ENCODE data around the gene ACHE. TPM values are rescaled to one million over a fixed set of nuclear protein-coding genes. Genes with fewer than 3 reads are reported as not detected.

ACHE gene
- polyA plus RNA-seq, 4 donors: 3.8 to 5.6 (median 4.9) TPM

DNA sequence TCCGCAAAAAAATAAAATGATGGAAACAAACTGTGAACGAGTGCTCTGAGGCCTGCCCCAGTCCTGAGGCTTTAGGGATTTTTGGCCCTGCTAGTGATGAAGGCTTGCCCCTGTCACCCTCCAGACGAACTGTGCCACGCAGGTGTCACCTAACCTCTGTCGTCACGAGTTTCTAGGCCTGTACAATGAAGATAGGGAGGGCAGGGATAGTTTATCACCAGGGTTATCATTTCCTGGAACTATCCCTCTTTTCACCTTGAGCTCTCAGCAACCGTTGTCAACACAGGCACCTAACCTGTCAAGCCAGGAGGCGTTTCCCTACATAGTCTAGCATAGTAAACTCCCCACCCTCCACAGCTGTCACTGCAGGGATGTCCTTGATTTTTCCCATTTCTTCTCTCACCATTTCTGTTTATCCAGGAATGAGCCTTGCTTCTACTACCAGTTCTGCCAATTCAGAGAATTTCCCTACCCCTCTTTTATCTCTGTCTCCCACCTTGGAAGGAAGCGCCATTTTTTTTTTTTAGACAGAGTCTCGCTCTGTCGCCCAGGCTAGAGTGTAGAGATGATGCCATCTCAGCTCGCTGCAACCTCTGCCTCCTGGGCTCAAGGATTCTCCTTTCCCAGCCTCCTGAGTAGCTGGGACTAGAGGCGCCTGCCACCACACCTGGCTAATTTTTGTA, 2.2 kb upstream of the ACHE start:
- no peak for DNase-seq (ENCODE audit: low read depth in 4 of 4, low spot score in 2 of 4)

- no peak for DNase-seq (ENCODE audit: low read depth in 4 of 4, low spot score in 2 of 4)
Measured at GRCh38 chr7:100896732-100897608, 1.3 kb upstream of the ACHE start.

DNA sequence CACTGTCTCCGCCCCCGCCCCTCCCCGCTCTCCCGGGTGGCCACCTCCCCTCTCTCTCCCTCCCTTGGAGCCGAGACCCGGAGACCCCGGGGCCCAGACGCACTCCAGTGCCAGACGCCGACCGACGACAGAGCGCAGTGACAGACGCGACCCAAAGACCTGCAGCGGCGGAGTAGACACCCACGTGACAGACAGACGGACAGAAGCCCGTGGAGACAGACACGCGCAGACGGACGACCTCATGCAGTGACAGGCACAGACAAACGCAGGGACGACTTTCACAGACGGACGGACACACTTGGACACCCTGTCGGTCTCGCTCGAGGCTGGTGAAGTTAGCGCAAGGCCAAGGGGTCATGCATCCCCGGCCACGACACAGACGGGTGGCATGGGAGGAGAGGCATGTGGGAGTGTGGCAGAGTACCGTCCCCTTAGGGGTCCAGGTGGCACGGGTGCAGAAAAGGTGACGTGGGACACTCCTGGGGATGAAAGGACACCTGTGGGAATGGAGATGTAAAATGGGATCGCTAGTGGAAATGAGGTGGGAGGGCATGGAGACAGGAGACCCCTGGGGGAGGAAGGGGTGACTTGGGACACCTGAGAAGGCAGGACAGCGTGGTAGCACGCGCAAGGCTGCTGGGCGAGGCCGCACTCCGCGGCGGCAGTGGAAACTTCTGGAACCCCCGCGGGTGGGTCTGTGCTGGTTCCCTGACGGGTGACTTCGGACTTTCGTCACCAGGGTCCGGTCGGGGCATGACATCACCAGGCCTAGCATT, 456 bp upstream of the ACHE start:
- no peak for DNase-seq (ENCODE audit: low read depth in 4 of 4, low spot score in 2 of 4)

- peak in 1 of 4 donors; percentile 34 for DNase-seq (ENCODE audit: low read depth in 4 of 4, low spot score in 2 of 4)
Measured at GRCh38 chr7:100894860-100895700, 608 bp downstream of the ACHE start.

DNA sequence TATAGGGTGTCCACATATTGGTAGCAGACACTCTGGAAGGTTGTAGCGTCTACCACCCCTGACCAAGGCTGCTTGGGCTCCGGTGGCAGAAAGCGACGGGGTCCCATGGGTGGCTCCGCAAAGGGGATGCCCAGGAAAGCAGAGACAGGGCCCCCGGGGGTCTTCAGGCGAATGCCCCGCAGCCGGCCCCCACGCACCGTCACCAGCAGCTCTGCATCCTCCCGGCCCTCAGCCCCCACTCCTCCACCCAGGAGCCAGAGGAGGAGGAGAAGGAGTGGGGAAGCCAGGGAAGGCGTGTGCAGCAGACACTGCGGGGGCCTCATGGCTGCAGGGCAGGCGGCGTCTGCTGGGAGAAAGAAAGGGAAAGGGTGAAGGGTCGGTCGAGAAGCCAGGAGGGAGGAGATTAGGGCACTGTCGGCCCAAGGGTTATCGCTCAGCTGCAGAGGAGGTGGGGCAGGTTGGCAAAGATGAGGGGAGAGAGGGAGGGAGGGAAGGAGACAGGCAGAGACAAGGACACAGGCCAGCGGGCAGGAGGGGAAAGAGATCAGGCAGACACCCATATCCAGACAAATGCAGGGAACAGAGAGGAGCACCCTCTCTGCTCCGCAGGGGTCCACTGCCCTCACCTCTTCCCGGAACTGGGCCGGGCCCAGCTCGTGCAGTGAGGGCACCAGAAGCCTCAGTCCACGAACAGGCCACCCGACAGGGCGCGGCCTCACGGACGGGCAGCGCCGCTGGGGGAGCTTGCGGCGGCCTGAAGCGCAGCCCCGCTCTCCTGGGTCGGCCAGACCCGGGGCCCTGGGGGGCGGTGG, 1.6 kb downstream of the ACHE start:
- no peak for DNase-seq (ENCODE audit: low read depth in 4 of 4, low spot score in 2 of 4)

DNA sequence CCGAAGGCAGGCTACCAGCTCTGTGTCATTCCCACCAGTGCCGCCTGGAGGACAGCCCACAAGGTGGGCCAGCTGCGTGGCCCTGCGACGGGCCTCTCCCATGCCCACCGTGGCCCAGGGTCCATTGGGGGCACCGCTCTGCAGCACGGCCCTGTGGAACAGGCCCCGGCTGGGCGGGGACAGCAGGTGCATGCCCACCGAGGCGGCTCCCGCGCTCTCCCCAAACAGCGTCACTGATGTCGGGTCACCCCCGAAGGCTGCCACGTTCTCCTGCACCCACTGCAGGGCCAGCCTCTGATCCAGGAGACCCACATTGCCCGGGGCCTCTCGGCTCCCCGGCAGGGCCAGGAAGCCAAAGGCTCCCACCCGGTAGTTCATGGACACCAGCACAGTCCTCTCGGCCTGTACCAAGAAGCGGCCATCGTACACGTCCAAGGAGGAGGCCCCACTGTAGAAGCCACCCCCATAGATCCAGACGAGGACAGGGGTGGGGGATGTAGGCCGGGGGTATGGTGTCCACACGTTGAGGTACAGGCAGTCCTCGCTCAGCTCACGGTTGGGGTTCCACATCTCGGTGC, 2.3 kb downstream of the ACHE start:
- DNase-seq (ENCODE audit: low read depth in 4 of 4, low spot score in 2 of 4): no peak

DNA sequence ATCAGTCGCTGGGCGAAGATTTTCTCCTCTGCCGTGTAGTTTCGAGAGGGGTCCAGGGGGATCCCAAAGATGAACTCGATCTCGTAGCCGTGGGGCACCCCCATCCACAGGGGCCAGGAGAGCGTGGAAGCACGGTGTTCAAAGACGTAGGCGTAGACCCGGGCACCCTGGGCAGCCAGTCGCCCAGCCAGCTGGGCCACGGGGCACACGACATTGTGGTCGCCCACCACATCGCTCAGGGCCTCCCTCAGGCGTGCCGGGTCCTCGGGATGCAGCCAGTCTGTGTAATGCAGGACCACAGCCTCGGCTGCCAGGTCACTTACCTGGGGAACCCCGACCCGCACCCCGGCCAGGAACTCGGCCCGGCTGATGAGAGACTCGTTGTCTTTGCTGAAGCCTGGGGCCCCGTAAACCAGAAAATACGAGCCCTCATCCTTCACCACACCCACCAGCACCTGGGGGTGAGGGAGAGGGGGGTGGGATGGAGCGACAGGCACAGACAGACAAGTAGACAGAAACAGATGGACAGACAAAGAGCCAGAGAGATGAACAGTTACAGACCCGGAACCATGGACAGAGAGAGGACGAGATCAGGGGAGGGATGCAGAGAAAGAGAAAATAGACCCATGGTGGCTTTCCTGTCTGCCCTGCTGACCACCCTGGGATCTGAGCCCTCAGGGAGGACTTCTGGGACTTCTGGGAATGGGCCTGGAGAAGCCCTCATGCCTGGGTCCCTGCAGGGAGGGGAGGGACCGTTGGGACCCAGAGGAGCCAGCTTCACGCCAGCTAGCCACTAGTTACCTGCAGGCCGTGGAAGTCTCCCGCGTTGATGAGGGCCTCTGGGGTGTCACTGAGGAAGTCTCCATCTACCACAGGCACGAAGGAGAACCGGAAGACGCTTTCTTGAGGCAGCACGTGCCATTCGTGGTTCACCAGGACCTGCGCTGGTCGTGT, 3.0 kb downstream of the ACHE start:
- no peak for DNase-seq (ENCODE audit: low read depth in 4 of 4, low spot score in 2 of 4)

GRCh38 chr7:100891568-100892247, 4.0 kb downstream of the ACHE start:
- no peak for DNase-seq (ENCODE audit: low read depth in 4 of 4, low spot score in 2 of 4)

DNA sequence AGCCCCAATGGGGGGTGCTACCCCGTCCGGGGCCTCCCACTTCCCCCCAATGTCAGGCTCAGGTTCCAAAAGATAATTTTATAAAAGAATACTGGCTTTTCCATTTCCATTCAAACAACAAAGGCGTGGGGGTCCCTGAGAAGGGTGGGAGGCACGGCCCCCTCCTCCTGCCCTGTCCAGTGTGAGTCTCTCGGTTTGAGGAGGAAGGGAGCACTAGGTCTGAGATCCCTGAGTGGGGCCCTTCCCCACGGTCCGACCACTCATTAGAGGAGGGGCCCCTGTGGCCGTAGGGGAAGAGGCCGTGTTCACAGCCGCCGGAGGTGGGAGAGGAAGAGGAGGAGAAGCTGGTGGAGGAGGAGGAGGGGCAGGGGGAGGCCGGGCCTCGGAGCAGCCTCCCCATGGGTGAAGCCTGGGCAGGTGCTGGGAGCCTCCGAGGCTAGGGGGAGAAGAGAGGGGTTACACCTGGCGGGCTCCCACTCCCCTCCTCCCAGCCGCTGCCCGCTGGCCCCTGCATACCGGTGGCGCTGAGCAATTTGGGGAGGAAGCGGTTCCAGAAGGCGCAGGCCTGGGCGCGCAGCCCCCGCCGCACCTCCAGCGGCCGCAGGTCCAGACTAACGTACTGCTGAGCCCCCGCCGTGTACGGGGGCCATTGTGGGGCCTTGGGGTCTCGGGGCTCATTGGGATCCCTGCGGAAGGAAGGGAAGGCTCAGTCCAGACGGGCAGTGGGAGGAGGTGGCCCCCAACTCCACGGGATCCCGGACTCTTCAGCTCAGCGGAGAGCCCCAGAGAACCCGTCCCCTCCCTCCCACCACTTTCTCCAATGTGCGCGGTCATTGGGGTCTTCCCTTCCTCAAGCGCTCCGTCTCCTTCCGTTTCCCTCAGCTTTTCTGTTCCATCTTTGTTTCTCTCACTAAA, 4.8 kb downstream of the ACHE start:
- no peak for DNase-seq (ENCODE audit: low read depth in 4 of 4, low spot score in 2 of 4)

DNA sequence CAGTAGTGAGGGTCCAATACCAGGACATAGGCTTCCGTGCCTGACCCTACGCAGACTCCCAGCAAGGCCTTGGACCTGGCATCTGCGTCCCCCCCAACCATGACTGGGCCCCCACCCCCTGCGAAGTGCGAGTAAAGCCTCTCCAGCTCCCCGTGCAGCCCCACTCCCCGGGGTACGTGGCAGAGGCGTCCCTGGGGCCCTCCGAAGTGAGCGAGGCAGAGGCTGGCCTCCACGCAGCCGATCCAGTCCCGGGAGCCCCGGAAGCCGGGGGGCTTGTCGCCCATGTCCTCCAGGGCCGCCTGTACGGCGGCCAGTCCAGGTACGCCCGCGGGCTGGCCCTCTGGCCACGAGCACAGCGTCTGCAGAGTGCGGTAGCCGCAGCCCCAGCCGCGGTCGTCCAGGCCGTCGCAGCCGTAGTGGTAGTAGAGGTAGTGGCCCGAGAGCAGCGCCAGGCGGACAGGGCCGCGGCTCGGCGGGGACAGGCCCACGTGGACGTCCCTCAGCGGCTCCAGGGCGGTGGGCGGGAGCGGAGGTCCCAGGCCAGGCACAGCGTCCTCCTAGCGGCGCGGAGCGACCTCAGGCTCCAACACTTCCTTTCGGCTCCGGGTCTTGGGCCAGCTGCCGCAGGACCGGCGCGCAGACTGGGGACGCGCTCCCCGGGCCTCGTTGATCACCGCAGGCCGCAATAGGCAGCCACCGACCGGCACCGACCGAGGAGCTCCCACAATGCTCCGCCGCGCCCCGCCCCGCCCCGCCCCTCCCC, 6.5 kb downstream of the ACHE start, which contains the start of gene UFSP1:
Gene UFSP1 (minus strand): TSS at position 728 of the 763 bp plus-strand sequence. CDS start 444 bp downstream, at position 284.
- DNase-seq (ENCODE audit: low read depth in 4 of 4, low spot score in 2 of 4): no peak

GRCh38 chr7:100888291-100888987, 7.2 kb downstream of the ACHE start:
- DNase-seq (ENCODE audit: low read depth in 4 of 4, low spot score in 2 of 4): no peak

DNA sequence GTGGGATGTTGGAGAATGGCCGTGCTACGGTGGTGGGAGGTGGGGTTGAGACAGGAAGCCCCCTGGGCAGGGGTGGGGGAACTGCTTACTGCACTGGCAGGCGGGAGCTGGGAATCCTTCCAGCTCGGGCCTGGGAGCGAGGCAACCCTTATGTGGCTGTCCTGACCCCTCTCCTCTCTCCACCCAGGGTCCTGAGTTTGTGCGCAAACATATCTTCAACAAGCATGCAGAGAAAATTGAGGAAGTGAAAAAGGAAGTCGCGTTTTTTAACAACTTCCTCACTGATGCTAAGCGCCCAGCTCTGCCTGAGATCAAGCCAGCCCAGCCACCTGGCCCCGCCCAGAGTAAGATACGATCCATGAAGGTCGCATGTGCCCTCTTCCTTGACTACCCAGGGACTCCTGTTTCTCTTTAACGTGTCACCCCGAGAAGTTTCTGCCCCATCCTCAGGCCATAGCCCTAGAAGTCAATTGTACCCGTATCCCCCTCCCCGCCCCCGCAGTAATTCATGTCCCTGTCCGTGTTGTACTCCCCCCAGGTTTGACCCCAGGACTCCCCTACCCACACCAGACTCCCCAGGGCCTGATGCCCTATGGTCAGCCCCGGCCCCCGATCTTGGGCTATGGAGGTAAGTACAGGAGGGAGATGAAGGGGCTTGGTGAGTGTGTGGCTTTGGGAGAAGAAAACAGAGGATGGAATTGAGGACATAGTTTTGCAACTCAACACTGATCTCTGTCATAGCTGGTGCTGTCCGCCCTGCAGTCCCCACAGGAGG, 8.0 kb downstream of the ACHE start:
- no peak for DNase-seq (ENCODE audit: low read depth in 4 of 4, low spot score in 2 of 4)

DNA sequence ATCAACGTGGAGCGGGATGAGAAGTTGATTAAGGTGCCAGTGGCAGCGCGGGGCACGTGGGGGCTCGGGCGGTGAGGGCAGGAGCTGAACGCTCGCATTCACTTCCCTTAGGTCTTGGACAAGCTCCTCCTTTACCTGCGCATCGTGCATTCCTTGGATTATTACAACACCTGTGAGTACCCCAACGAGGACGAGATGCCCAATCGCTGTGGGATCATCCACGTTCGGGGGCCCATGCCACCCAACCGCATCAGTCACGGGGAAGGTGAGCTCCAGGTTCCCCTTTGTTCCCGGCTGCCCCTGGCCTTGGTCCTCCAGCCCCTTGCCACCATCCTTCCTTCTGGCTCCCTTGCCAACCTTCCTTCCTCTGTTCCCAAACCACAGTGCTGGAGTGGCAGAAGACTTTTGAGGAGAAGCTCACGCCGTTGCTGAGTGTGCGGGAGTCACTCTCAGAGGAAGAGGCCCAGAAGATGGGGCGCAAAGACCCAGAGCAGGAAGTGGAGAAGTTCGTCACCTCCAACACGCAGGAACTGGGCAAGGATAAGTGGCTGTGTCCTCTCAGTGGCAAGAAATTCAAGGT, 8.7 kb downstream of the ACHE start:
- no peak for DNase-seq (ENCODE audit: low read depth in 4 of 4, low spot score in 2 of 4)

Data from left renal cortex interstitium (tissue), 4 donors.